ENCODE results near the gene WIPI1. TPM values are rescaled to one million over a fixed set of nuclear protein-coding genes. Genes with fewer than 3 reads are reported as not detected.
"Not testable (repeated sequence)": the region's sequence is repeated elsewhere in the genome, so short reads cannot be mapped to it uniquely, and the experiment has no call there.

WIPI1 gene
- total RNA-seq, 1 donor = 80.7 TPM

- TF ChIP-seq CTCF (IDR thresholded peaks at IDR 0.05; ENCODE audit: insufficient read depth, low read depth, low read length) = no peak
- no peak for DNase-seq (ENCODE audit: low read depth)
Observed at GRCh38 chr17:68420065-68420464, 37.2 kb downstream of the WIPI1 start.

GRCh38 chr17:68418876-68419275, 38.4 kb downstream of the WIPI1 start:
- TF ChIP-seq CTCF (IDR thresholded peaks at IDR 0.05; ENCODE audit: insufficient read depth, low read depth, low read length) = no peak
- DNase-seq (ENCODE audit: low read depth) = no peak

More at GRCh38 chr17:68420065-68420464, 37.2 kb downstream of the WIPI1 start:
- H3K4me3 ChIP-seq (ENCODE audit: low read depth, low read length) = no peak overlapping the region

GRCh38 chr17:68417317-68417716, 40.0 kb downstream of the WIPI1 start:
- no peak for DNase-seq (ENCODE audit: low read depth)
- H3K4me3 ChIP-seq (ENCODE audit: low read depth, low read length) = no peak overlapping the region
- TF ChIP-seq CTCF (IDR thresholded peaks at IDR 0.05; ENCODE audit: insufficient read depth, low read depth, low read length) = no peak

More at GRCh38 chr17:68418876-68419275, 38.4 kb downstream of the WIPI1 start:
- no peak overlapping the region for H3K4me3 ChIP-seq (ENCODE audit: low read depth, low read length)

GRCh38 chr17:68414901-68415300, 42.4 kb downstream of the WIPI1 start:
- not testable (repeated sequence) for H3K4me3 ChIP-seq (ENCODE audit: low read depth, low read length); DNase-seq (ENCODE audit: low read depth)

GRCh38 chr17:68413597-68414560, 43.4 kb downstream of the WIPI1 start:
- H3K4me3 ChIP-seq (ENCODE audit: low read depth, low read length) = peak overlapping the region; percentile 44
- DNase-seq (ENCODE audit: low read depth) = peak; percentile 44

GRCh38 chr17:68407656-68408055, 49.6 kb downstream of the WIPI1 start:
- not testable (repeated sequence) for H3K4me3 ChIP-seq (ENCODE audit: low read depth, low read length); DNase-seq (ENCODE audit: low read depth)

GRCh38 chr17:68403837-68404236, 53.5 kb downstream of the WIPI1 start:
- not testable (repeated sequence) for DNase-seq (ENCODE audit: low read depth); H3K4me3 ChIP-seq (ENCODE audit: low read depth, low read length)

- H3K4me3 ChIP-seq (ENCODE audit: low read depth, low read length) = no peak overlapping the region
- TF ChIP-seq CTCF (IDR thresholded peaks at IDR 0.05; ENCODE audit: insufficient read depth, low read depth, low read length) = no peak
- DNase-seq (ENCODE audit: low read depth) = no peak
Observed at GRCh38 chr17:68403122-68403521, 54.2 kb downstream of the WIPI1 start.

GRCh38 chr17:68401288-68401687, 56.0 kb downstream of the WIPI1 start:
- no peak for TF ChIP-seq CTCF (IDR thresholded peaks at IDR 0.05; ENCODE audit: insufficient read depth, low read depth, low read length)
- H3K4me3 ChIP-seq (ENCODE audit: low read depth, low read length) = no peak overlapping the region
- no peak for DNase-seq (ENCODE audit: low read depth)
